Posterior vena cava (tissue), 2 donors: Measurements from ENCODE around the gene BAIAP3. TPM values are rescaled to one million over a fixed set of nuclear protein-coding genes. Genes with fewer than 3 reads are reported as not detected.

Experiments used
- DNase-seq: peaks from one replicate; pipeline ENCODE4 v3.0.0-alpha.2; 2020; ENCODE audit warnings: low spot score
- intact Hi-C, 2 donors: fragments of 100-400 bp; cut with DNase I; formaldehyde crosslinking; loops; one replicate each; pipeline versions ENCODE4 v1.14.1 to v1.14.2; 2022 to 2023
- total RNA-seq, 2 donors: library from RNA; stranded (reverse); fragmentation: NEBNext Ultra II Directional; extraction: Animal tissue kit (Norgen Biotek cat#: 25700); gene quantifications; one replicate each; pipeline ENCODE4 v1.2.1, GENCODE V29; 2021
- donor health status: DM: yes; HTN: yes; CAD: no.
- donor health status: DM: yes; HTN: yes; CAD: no.

BAIAP3 gene
- total RNA-seq, 2 donors from 2014 or later = 0.24 to 0.56 TPM

GRCh38 chr16:1356061-1356900, 22.8 kb downstream of the BAIAP3 start:
- intact Hi-C loops = no loop called here

GRCh38 chr16:1357906-1358566, 24.6 kb downstream of the BAIAP3 start:
- no peak for DNase-seq
- intact Hi-C loops = no loop called here

More at GRCh38 chr16:1356061-1356900, 22.8 kb downstream of the BAIAP3 start:
- no peak for DNase-seq

DNA sequence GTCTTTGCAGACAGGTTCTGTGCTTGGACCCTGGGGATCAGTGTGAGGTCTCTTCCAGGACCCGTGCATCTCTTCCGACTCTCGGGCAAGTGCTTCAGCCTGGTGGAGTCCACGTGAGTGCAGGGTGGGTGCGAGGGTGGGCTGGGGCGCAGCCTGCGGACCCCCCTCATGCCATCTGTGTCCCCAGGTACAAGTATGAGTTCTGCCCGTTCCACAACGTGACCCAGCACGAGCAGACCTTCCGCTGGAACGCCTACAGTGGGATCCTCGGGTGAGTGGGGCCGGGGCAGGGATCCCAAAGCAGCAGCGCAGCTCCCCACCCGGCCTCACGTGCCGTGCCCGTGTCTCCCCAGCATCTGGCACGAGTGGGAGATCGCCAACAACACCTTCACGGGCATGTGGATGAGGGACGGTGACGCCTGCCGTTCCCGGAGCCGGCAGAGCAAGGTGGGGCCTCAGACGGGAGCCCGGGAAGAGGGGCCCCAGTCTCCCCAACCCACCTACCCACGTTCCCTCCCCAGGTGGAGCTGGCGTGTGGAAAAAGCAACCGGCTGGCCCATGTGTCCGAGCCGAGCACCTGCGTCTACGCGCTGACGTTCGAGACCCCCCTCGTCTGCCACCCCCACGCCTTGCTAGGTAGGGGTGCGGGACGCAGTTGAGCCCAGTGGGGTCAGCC, 28.4 kb downstream of the BAIAP3 start:
- DNase-seq = no peak
- intact Hi-C loops = loop anchor here in 1 of 2 donors (10.0 kb wide), 1 partner anchor 53 kb away; the partner anchor contains the start of gene UNKL

DNA sequence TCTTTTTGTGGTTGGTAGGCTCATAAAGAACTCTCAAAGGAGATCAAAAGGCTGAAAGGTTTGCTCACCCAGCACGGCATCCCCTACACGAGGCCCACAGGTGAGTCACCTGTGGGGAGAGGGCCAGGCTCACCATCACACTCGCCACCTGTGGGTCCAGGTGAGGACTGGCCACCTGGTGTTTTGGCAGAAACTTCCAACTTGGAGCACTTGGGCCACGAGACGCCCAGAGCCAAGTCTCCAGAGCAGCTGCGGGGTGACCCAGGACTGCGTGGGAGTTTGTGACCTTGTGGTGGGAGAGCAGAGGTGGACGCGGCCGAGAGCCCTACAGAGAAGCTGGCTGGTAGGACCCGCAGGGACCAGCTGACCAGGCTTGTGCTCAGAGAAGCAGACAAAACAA, 29.4 kb downstream of the BAIAP3 start:
- DNase-seq = no peak
- intact Hi-C loops = loop anchor here in 1 of 2 donors (10.0 kb wide), 1 partner anchor 52 kb away; the partner anchor contains the start of gene UNKL

- intact Hi-C loops = loop anchor here in 1 of 2 donors (10.0 kb wide), 1 partner anchor 51 kb away; the partner anchor contains the start of gene UNKL
- DNase-seq = no peak
These were observed 30.1 kb downstream of the BAIAP3 start for GRCh38 chr16:1363501-1364041.

DNA sequence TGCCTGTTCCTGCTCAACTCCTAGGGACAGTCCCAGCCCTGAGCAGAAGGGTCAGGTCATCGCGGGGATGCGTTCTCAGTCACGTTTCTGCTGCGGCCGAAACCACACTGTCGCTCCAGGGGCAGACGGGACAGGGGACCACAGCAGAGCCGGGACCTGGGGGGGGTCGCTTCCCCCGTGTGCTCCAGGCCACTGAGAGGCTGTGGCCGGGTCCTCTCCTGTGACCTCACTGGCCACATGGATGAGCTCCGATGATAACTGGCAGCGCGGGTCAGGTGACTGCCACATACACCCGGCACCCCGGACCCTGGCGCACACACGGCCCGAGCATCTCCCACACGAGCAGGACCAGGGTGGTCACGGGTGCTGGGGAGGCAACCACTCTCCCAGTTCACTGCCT, 31.1 kb downstream of the BAIAP3 start:
- intact Hi-C loops = loop anchor here in 1 of 2 donors (10.0 kb wide), 1 partner anchor 50 kb away; the partner anchor contains the start of gene UNKL
- DNase-seq = no peak

DNA sequence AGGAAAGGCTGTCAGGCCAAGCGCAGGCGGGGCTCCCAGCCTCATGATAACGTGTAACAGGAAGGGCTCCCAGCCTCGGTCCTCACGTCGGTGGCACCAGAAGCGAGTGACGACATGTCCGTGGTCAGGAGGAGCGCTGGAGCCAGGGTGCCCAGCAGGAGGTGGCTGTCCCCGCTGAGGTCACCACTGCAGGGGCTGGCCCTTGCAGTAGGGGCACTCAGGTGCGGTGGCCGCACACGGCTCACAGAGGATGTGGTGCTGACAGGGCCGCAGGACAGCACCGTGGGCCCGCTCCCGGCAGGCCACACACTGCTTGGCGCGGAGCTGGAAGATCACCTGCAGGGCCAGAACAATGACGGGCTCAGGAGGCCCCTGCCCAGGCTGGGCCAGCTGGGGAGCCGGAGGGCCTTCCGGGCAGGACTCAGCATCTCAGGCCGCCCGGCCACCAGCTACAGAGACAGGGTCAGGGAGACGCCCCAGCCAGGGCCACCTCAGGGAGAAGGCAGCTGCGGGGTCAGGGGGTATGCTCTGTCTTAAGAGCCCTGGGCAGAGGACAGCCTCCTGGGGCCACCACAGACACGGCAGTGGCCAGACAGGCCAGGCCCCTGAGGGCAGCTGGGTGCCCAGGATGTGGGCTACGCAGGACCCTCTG, 32.7 kb downstream of the BAIAP3 start:
- no peak for DNase-seq

DNA sequence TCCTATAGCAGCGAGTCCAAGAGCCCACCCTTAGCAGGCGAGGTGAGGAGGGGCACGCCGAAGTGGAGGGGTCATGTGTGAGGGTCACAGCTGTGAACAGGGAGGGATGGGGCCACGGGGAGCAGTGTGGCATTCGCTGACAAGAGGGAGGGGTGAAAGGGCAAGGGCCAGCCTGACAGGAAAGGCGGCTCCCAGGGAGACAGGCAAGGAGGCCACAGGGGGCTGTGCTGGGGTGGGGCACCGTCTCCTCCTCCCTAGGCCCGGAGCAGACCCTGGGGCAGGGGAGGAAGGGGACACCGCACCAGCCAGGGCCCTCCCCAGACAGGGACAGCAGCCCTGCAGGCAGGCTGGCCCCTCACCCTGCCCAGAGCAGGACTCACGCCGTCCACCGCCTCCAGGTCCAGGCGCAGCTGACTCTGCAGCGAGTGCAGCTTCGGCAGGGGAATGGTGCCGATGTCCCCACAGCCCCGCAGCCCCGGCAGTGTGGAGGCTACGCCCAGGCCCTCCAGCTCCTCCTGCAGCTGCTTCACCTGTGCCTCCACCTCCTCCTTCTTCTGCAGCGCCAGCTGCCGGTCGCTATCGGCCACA, 33.4 kb downstream of the BAIAP3 start:
- DNase-seq = peak; percentile 75
- intact Hi-C loops = loop anchor here in 1 of 2 donors (10.0 kb wide), 1 partner anchor 48 kb away; the partner anchor contains the start of gene UNKL

More for the DNA sequence above, 32.7 kb downstream of the BAIAP3 start:
- intact Hi-C loops = loop anchor here in 1 of 2 donors (10.0 kb wide), 1 partner anchor 49 kb away; the partner anchor contains the start of gene UNKL

GRCh38 chr16:1367486-1368174, 34.2 kb downstream of the BAIAP3 start:
- no peak for DNase-seq
- intact Hi-C loops = loop anchor here in 1 of 2 donors (10.0 kb wide), 1 partner anchor 47 kb away; the partner anchor contains the start of gene UNKL

- intact Hi-C loops = no loop called here
- DNase-seq = no peak
These were observed 37.9 kb downstream of the BAIAP3 start for GRCh38 chr16:1371054-1371978.

DNA sequence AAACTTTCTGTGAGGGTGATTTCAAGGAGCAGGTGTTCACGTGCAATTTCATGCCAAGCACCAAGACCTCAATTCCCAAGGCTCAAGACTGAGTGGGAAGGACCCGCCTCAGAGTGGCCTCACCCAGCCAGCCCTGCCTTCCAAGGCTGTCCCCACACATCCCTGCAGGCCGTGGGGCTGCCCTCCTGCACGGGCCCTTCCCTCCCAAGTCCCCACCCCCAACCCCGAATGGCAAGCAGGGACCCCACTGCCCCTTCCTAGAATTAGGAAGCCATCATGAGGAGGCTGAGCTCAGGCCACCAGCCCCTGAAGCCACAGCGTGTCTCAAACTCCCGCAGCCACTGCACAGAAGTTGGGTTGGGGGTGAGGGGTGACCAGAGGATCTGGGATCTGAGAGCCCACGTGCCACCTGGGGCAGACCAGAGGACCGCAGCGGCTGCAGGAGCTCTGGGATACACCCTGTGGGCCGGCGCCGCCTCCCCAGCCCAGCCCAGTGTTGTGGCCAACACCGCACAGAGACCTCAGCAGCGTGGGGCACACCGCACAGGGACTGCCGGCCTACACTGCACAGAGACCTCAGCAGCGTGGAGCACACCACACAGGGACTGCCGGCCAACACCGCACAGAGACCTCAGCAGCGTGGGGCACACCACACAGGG, 39.0 kb downstream of the BAIAP3 start:
- intact Hi-C loops = no loop called here
- DNase-seq = no peak

DNA sequence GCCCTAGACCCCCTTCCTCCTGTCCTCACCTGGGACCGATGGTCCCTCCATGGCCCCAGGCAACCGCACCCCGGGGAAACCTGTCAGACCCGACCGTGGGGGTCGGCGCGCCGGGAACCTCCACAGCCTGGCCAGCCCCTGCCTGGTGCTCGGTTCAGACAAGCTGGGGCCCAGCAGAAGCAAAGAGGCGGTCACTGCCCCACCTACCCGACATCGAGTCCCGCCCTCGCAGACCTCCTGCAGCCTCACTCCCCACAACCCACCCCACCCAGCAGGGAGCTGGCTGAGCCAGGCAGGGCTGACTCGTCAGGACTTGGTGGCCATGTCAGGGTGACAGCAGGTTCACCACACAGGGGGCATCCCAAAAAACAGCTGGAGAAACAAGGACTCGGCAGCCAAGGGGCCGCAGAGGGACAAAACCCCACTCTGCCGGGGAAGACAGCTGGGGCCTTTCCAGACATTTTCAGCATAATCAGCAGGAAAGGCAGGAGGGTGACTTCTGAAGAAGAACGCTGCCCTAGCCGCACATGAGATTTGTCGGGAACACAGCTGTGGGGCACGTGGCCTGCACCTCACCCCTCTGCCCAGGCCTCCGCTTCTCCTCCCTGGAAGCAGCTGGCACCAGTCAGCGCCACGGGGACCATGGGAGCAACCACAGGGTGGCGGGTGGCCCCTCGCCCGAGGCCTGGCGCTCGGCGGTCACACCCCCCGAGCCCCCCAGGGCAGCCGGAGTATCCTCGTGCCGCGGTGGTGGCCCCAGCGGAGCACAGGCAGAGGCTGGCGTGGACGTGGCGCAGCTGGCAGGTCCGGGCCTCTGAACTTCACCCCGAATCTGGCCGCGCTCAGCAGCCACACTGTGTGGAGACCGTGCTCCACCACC, 41.2 kb downstream of the BAIAP3 start:
- intact Hi-C loops = no loop called here

GRCh38 chr16:1375298-1375640, 41.8 kb downstream of the BAIAP3 start:
- no peak for DNase-seq
- intact Hi-C loops = no loop called here

More for the DNA sequence above, 41.2 kb downstream of the BAIAP3 start:
- no peak for DNase-seq

GRCh38 chr16:1375741-1376410, 42.4 kb downstream of the BAIAP3 start:
- DNase-seq = no peak
- intact Hi-C loops = no loop called here
